Stimulated activated CD4-positive, alpha-beta T cell treated with anti-CD3 and anti-CD28 coated beads, Interleukin-15, amount 100 ng/mL, for 48 hours (primary cell): ENCODE results near the gene RHEX.
"Not testable (repeated sequence)": the region's sequence is repeated elsewhere in the genome, so short reads cannot be mapped to it uniquely, and the experiment has no call there.

Source experiments
- DNase-seq, 2 donors: peaks; one replicate each; pipeline ENCODE4 v3.0.0-alpha.2; 2020; ENCODE audit warnings: low read depth in 2 of 2

Gene RHEX

GRCh38 chr1:206052919-206053610 is at the start of gene RHEX:
Gene RHEX, plus strand, starts transcription at chr1:206053173. Its CDS starts 44,656 bp downstream, at chr1:206097829.
- not testable (repeated sequence) for DNase-seq

GRCh38 chr1:206003854-206004800 is 48.8 kb upstream of the RHEX start:
- DNase-seq = no peak

- DNase-seq = no peak
Measured at GRCh38 chr1:206004826-206005225, 48.1 kb upstream of the RHEX start.

GRCh38 chr1:206005234-206005633 is 47.7 kb upstream of the RHEX start:
- no peak for DNase-seq

- no peak for DNase-seq
Measured at GRCh38 chr1:206005778-206006180, 47.2 kb upstream of the RHEX start.

- DNase-seq = no peak
Measured at GRCh38 chr1:206006946-206007345, 46.0 kb upstream of the RHEX start.

- no peak for DNase-seq
Measured at GRCh38 chr1:206010060-206010459, 42.9 kb upstream of the RHEX start.

GRCh38 chr1:206011057-206011456 is 41.9 kb upstream of the RHEX start:
- DNase-seq = peak in 1 of 2 donors; percentile 19

- DNase-seq = peak in 1 of 2 donors; percentile 8
Measured at GRCh38 chr1:206012086-206012859, 40.7 kb upstream of the RHEX start.

- DNase-seq = no peak
Measured at GRCh38 chr1:206013026-206013795, 39.8 kb upstream of the RHEX start.

GRCh38 chr1:206014601-206015000 is 38.4 kb upstream of the RHEX start:
- no peak for DNase-seq

GRCh38 chr1:206015071-206015470 is 37.9 kb upstream of the RHEX start:
- no peak for DNase-seq

- no peak for DNase-seq
Measured at GRCh38 chr1:206020393-206021007, 32.5 kb upstream of the RHEX start.

GRCh38 chr1:206021008-206021625 is 31.9 kb upstream of the RHEX start:
- no peak for DNase-seq

- no peak for DNase-seq
Measured at GRCh38 chr1:206021626-206022365, 31.2 kb upstream of the RHEX start.

GRCh38 chr1:206022766-206023165 is 30.2 kb upstream of the RHEX start:
- DNase-seq = no peak

GRCh38 chr1:206023695-206024094 is 29.3 kb upstream of the RHEX start, which contains the start of gene CTSE:
Gene CTSE, minus strand, starts transcription at chr1:206023895. Its CDS starts 104 bp downstream, at chr1:206023791.
- no peak for DNase-seq

- no peak for DNase-seq
Measured at GRCh38 chr1:206025283-206025820, 27.6 kb upstream of the RHEX start.

- no peak for DNase-seq
Measured at GRCh38 chr1:206029484-206029883, 23.5 kb upstream of the RHEX start.
